ENCODE results near the gene PDE9A. TPM values are rescaled to one million over a fixed set of nuclear protein-coding genes. Genes with fewer than 3 reads are reported as not detected.

The PDE9A gene
- total RNA-seq, 4 donors from 2014 or later, result 2.4 to 9.0 (median 3.7) TPM

DNA sequence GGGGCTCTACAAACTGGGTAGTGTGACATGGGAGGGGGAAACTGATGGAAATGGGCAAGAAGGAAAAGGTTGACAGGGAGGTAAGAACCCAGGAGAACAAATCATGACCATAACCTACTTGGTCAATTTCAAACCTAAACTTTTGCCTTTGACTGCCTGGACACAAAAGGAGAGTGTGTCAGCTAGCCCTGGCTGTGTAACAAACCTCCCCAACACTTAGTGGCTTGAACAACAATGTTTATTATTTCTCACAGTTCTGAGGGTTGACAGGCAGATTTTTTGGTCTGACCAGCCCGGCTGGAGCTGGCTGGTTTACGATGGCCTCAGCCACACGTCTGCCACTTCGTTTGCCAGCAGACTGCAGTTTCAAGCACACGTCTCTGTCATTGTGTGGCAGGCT, 133.5 kb downstream of the PDE9A start:
- no peak for TF ChIP-seq CTCF (IDR thresholded peaks at IDR 0.05; ENCODE audit: low read depth)

DNA sequence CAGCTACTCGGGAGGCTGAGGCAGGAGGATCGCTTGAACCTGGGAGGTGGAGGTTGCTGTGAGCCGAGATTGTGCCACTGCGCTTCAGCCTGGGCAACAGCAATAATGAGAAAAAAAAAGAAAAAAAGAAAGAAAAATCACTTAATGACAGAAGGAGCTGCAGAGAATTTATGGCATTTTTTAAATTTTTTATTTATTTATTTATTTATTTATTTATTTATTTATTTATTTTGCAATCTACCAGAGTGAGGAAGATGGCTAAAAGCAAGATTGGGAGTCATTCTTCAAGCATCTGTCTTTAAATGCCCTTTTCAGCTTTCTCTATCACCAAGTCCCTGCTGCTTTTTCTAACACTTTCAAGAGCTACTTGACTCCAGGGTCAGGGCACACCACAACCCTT, 134.2 kb downstream of the PDE9A start:
- no peak for TF ChIP-seq CTCF (IDR thresholded peaks at IDR 0.05; ENCODE audit: low read depth)

GRCh38 chr21:42790520-42791065, 137.2 kb downstream of the PDE9A start:
- no peak for TF ChIP-seq CTCF (IDR thresholded peaks at IDR 0.05; ENCODE audit: low read depth)

DNA sequence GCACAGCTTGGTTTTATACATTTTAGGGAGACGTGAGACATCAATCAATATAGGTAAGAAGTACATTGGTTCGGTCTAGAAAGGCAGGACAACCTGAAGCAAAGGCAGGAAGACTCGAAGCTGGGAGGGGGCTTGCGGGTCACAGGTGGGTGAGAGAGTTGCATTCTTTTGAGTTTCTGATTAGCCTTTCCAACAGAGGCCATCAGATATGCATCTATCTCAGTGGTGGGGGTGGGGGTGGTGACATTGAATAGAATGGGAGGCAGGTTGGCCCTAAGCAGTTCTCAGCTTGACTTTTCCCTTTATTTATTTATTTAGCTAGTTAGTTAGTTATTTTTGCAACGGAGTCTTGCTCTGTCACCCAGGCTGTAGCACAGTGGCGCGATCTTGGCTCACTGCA, 140.4 kb downstream of the PDE9A start:
- TF ChIP-seq CTCF (IDR thresholded peaks at IDR 0.05; ENCODE audit: low read depth), result no peak

DNA sequence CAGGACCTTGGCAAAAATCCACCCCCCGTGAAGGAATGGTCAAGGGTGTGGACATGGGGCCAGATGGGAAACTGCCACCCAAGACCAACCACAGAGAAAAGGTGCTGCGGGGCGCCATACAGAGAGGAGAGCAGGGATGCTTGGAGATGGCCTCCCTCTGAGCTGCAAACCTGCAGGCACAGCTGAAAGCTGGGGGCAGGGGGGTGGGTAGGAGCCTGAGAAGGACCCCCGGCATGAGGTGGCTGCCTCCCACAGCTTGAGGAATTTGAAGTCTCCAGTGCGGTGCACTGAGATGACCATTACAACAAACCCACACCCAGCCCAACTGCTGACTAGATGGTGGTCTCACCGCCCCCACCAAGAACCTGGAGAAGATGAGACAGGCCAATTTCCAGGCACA, 141.1 kb downstream of the PDE9A start:
- no peak for TF ChIP-seq CTCF (IDR thresholded peaks at IDR 0.05; ENCODE audit: low read depth)

DNA sequence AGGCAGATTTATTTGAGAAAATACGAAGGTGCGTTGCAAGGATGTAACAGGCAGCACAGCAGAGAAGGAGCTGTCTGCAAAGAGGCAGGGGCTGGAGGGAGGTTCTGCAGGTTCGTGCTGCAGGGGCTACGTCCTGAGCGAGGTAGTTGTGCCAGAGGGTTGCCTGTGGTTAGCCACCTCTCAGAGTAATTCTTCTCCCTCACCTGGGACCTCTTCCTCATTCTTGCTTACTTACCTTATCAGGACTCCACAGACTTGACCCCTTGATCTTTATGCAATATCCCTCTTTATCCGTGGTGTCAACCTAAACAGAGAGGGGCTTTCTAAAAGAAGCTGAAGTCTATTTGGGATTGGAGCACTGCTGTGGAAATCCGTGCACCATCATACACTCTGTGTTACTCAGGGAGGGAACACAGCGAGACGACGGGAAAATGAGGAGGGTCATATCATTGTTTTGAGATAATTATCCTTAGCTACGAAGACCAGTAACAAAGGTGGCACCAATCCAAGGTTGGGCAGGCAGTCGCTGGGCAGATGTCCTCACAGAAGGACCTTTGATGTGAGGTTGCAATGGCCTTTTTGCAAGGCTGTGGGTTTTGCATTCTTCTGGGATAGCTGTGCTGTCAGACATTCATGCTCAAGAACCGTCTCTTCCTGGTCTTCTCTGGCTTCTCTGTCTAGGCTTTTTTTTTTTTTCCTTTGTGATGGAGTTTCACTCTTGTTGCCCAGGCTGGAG, 143.1 kb downstream of the PDE9A start:
- TF ChIP-seq CTCF (IDR thresholded peaks at IDR 0.05; ENCODE audit: low read depth), result no peak

DNA sequence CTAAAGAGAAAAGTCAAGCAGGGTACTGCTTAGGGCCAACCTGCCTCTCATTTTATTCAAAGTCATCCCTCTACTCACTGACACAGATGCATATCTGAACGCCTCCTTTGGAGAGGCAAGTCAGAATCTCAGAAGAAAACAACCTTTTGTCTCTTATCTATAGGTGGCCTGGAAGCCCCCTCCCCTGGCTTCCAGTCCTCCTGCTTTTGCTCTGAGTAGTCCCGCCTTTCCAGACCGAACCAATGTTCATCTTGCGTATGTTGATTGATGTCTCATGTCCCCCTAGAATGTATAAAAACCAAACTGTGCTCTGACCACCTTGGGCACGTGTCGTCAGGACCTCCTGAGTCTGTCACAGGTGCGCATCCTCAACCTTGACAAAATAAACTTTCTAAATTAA, 144.1 kb downstream of the PDE9A start:
- no peak for TF ChIP-seq CTCF (IDR thresholded peaks at IDR 0.05; ENCODE audit: low read depth)
